CD1c-positive myeloid dendritic cell (primary cell): ENCODE measurements around the gene SLC39A6.
A peak's percentile ranks its signal among the peaks of the same experiment; 100 is the strongest.
"Not testable (repeated sequence)": the region's sequence is repeated elsewhere in the genome, so short reads cannot be mapped to it uniquely, and the experiment has no call there.

ENCODE experiments used
- DNase-seq: peaks from one replicate; pipeline ENCODE4 v3.0.0-alpha.2; 2016; ENCODE audit errors: extremely low spot score

SLC39A6 gene

DNA sequence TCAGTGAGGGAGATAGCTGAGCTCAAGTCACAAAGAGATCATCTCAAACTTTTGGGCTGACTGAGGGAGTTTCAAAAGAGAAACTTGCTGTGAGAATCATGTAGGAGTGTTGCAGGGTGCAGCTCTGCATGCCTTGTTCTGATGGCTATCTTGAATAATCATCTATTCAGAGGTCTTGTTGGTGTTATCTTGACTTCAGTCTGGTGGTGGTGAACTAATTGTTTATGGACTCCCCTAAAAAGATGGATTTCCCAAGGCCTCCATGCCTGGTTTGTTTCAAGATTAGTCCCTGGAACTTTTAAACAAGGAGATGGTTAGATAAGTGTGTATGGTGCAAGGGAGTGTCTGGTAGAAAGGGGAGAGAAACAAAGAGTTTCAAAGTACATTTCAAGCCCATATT lies 29.8 kb downstream of the SLC39A6 start:
- DNase-seq: no peak

DNA sequence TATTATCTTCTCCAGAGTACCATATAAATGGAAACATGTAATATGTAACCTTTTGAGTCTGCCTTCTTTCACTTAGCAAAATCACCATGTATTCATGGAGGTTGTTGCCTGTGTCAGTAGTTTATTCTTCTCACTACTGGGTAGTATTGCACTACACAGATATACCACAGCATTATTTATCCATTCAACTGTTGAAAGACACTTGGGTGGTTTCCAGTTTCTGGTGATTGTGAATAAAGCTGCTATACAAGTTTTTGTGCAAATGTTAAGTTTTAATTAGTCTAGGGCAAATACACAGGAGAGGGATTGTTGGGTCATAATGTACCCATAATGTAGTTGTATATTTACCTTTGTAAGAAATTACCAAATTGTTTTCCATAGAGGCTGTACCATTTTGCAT lies 32.2 kb downstream of the SLC39A6 start:
- DNase-seq: no peak

DNA sequence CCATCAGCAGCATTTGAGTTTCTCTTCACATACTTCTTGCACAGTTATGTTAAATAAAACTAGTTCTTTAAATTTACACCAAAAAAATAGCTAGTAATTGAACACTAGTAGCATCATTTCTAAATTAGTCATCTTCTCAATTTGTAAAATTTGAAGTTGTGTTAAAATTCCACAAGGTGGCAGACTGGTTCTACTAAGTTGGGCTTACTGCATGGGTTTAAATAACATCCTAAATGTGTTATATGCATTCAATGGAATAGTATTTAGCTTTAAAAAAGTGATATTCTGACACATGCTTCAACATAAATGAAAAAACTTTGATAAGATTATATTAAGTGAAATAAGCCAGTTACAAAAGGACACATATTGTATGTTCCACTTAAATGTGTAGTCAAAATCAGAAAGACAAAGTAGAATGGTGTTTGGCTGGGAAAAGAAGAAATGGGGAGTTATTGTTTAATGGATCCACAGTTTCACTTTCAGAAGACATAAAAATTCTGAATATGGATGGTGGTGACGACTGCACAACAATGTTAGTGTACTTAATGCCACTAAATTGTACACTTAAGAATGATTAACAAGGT lies 33.1 kb downstream of the SLC39A6 start:
- peak; percentile 81 for DNase-seq

DNA sequence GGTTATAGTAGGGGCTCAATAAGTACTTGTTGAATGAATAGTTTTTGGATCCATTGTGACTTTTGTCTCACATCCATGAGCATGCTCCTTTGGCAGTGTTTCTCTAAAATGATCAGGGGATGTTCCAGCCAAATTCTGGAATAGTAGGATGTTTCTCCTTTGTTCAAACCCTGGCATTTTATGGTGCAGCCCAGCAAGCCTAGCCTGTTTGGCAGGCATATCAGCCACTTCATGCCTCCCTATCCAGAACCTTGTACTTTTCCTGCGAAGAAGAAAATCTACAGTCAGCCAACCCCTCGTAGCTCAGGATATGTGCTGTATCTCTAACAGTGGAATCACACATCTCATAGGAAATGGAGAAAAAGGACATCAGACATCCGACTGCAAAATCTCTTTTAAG lies 34.7 kb downstream of the SLC39A6 start:
- no peak for DNase-seq

GRCh38 chr18:36092116-36092515 lies 37.0 kb downstream of the SLC39A6 start:
- DNase-seq: not testable (repeated sequence)

- no peak for DNase-seq
Observed at GRCh38 chr18:36089001-36089400, 40.1 kb downstream of the SLC39A6 start.

GRCh38 chr18:36088256-36088655 lies 40.9 kb downstream of the SLC39A6 start:
- no peak for DNase-seq

- no peak for DNase-seq
Observed at GRCh38 chr18:36086186-36086585, 43.0 kb downstream of the SLC39A6 start.

GRCh38 chr18:36085195-36085594 lies 43.9 kb downstream of the SLC39A6 start:
- no peak for DNase-seq

- DNase-seq: no peak
Observed at GRCh38 chr18:36083729-36084128, 45.4 kb downstream of the SLC39A6 start.

GRCh38 chr18:36081118-36081517 lies 48.0 kb downstream of the SLC39A6 start:
- not testable (repeated sequence) for DNase-seq

- no peak for DNase-seq
Observed at GRCh38 chr18:36078751-36079529, 50.2 kb downstream of the SLC39A6 start.

- DNase-seq: not testable (repeated sequence)
Observed at GRCh38 chr18:36077764-36078163, 51.4 kb downstream of the SLC39A6 start.

GRCh38 chr18:36075862-36076587 lies 53.1 kb downstream of the SLC39A6 start:
- DNase-seq: peak; percentile 78

- DNase-seq: no peak
Observed at GRCh38 chr18:36074435-36074834, 54.7 kb downstream of the SLC39A6 start.

DNA sequence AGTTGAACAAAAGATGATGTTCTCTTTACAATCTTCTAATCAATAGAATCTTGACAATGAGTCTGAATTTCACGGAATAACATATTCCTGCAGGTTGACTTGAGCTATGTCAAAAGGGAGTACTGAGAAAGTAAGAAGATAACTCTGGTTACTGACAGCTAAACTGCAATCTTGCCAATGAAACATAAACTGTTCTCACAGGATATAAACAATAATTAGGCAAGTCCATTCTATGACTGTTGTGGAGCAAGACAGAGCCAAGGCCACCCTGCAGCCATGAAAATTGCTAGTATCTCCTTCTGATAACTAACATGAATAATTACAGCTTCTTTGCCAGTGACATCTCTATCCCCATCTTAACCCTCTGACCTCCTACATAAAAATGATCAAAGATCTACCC lies 55.5 kb downstream of the SLC39A6 start:
- DNase-seq: no peak

DNA sequence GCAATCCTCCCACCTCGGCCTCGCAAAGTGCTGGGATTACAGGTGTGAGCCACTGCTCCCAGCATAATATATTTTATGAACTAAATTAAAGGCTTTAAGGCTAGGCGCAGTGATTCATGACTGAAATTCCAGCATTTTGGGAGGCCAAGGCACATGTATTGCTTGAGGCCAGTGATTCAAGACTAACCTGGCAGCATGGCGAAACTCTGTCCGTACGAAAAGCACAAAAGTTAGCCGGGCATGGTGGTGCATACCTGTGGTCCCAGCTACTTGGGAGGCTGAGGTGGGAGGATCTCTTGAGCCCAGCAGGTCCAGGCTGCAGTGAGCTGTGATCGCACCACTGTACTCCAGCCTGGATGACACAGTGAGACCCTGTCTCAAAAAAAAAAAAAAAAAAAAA lies 56.7 kb downstream of the SLC39A6 start:
- not testable (repeated sequence) for DNase-seq

DNA sequence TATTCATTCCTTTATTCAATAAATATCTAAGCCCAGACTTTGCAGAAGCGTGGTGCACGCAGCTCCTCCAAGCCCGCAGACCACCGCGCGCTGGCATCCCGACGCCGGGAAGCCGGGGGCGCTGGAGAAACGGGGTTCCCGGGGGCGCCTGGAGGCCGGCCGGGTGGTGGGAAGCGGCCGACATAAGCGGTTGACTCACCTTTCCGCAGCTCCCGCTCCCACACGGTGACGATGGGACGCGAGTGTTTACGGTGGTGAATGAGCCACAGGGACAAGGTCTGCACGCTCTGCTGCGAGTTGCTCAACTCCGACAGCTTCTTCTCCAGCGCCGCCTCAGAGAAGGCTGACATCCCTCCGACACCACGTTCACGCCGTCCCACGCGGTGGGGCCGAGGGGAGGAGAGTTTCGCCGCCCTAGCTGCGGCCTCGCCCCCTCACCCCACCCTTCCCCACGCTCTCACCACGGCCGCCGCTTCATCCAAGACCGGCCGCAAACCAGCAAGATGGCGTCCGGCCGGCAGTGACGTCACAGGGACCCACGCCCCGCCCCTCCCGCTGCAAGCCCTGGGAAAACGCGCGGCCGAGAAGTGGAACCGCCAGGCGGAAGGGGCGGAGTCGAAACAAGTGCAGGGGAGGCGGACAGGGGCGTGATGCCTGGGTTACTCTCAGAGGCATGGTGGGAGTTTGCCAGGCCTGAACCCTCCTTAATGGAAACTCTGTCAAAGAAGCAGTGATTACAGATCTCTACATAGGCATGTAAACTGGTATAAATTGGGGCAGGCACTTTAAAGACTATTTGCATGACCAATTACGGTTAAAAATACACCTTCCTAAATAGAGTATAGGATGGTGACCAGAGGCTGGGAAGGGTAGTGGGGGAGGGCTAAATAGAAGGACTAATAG lies 61.8 kb downstream of the SLC39A6 start, which contains the start of gene RPRD1A:
Gene RPRD1A, minus strand, starts transcription at position 505 of the 903 bp plus-strand sequence. Its CDS starts 155 bp downstream, at position 350.
- peak; percentile 97 for DNase-seq

- DNase-seq: peak; percentile 50
Observed at GRCh38 chr18:36066686-36067054, 62.5 kb downstream of the SLC39A6 start.

DNA sequence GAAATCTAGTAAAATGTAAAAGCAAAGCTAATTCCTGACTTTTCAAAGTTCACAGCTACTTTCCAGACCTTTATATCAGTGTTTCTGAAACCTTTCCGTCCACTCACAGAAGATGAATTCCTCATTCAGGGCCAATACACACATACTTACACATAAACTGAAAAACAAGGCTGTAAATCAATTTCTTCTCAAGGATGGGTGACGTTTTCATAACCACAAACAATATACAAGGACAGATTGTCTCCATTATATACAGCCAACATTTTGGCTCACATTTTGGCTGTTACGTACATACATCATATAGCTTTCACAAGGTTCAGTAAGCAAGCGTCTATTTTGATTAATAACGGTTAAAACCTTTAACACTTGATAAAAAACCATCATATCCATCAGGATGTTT lies 63.1 kb downstream of the SLC39A6 start:
- no peak for DNase-seq

DNA sequence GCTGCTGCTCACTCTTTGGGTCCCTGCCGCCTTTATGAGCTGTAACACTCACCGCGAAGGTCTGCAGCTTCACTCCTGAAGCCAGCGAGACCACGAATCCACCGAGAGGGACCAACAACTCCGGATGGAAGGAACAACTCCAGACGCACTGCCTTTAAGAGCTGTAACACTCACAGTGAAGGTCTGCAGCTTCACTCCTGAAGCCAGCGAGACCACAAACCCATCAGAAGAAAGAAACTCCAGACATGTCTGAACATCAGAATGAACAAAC lies 64.4 kb downstream of the SLC39A6 start:
- DNase-seq: not testable (repeated sequence)
